Vagina (tissue), 2 donors: ENCODE measurements around the gene GDA.

Experiments
- POLR2AphosphoS5 ChIP-seq, 2 donors: sonication (generic); formaldehyde crosslinking; IDR thresholded peaks; one replicate each; pipeline ENCODE4 v1.9.0; 2017; ENCODE audit warnings: antibody characterized with exemption in 2 of 2, mild to moderate bottlenecking in 2 of 2, low read depth in 1 of 2; ENCODE audit not compliant: insufficient read depth in 1 of 2
- TF ChIP-seq, protein P1 (sequence below), 3 experiments: fragments of 450-650 bp in 2 of 3; fragments of 200-600 bp in 1 of 3; sonication (generic) in 1 of 3; IDR thresholded peaks; one replicate each; pipeline ENCODE4 v1.5.1; 2017 to 2019; ENCODE audit warnings: antibody characterized with exemption in 3 of 3, mild to moderate bottlenecking in 2 of 3, moderate library complexity in 2 of 3

- TF ChIP-seq, protein P1, sequence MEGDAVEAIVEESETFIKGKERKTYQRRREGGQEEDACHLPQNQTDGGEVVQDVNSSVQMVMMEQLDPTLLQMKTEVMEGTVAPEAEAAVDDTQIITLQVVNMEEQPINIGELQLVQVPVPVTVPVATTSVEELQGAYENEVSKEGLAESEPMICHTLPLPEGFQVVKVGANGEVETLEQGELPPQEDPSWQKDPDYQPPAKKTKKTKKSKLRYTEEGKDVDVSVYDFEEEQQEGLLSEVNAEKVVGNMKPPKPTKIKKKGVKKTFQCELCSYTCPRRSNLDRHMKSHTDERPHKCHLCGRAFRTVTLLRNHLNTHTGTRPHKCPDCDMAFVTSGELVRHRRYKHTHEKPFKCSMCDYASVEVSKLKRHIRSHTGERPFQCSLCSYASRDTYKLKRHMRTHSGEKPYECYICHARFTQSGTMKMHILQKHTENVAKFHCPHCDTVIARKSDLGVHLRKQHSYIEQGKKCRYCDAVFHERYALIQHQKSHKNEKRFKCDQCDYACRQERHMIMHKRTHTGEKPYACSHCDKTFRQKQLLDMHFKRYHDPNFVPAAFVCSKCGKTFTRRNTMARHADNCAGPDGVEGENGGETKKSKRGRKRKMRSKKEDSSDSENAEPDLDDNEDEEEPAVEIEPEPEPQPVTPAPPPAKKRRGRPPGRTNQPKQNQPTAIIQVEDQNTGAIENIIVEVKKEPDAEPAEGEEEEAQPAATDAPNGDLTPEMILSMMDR (IDR thresholded peaks at IDR 0.05) = no peak
- no peak for TF ChIP-seq POLR2AphosphoS5 (IDR thresholded peaks at IDR 0.05; ENCODE audit: insufficient read depth in 1 of 2, low read depth in 1 of 2)
These were observed 77.0 kb downstream of the GDA start for GRCh38 chr9:72226146-72226812.
